GM12878 (cell line): ENCODE results near the gene EXOC8. TPM values are rescaled to one million over a fixed set of nuclear protein-coding genes. Genes with fewer than 3 reads are reported as not detected.

ENCODE experiments used
- BRCA1 ChIP-seq: IDR thresholded peaks from 2 replicates; pipeline ENCODE4 v1.6.1; 2011; ENCODE audit warnings: low read depth, low read length, improper control_type of control experiment
- DPF2 ChIP-seq: fragments of 450-650 bp; IDR thresholded peaks from 2 replicates; pipeline ENCODE4 v1.6.1; 2017; ENCODE audit warnings: mild to moderate bottlenecking
- EGR1 ChIP-seq, 2 experiments: IDR thresholded peaks; 1 replicate in 1 of 2; 2 replicates in 1 of 2; pipeline ENCODE4 v1.6.1; 2011 to 2012; ENCODE audit warnings: low read depth in 2 of 2, low read length in 2 of 2, borderline replicate concordance in 1 of 2, mild to moderate bottlenecking in 1 of 2, moderate library complexity in 1 of 2
- HDAC2 ChIP-seq: fragments of 200-600 bp; sonication (generic); IDR thresholded peaks from 2 replicates; pipeline ENCODE4 v1.6.1; 2017
- IKZF1 ChIP-seq: fragments of 450-650 bp; conservative IDR thresholded peaks from 2 replicates; pipeline ENCODE4 v1.6.1; 2017; ENCODE audit warnings: antibody characterized with exemption, mild to moderate bottlenecking
- KDM1A ChIP-seq: fragments of 200-600 bp; sonication (generic); IDR thresholded peaks from 2 replicates; pipeline ENCODE4 v1.6.1; 2016; ENCODE audit warnings: borderline replicate concordance
- MAX ChIP-seq: IDR thresholded peaks from 2 replicates; pipeline ENCODE4 v1.6.1; 2012; ENCODE audit warnings: low read depth, low read length, improper control_type of control experiment
- NFYB ChIP-seq: IDR thresholded peaks from 2 replicates; pipeline ENCODE4 v1.6.1; 2011; ENCODE audit warnings: low read depth, mild to moderate bottlenecking, low read length, improper control_type of control experiment, moderate library complexity; ENCODE audit not compliant: insufficient read depth
- RAD51 ChIP-seq: fragments of 450-650 bp; IDR thresholded peaks from 2 replicates; pipeline ENCODE4 v1.6.1; 2016; ENCODE audit warnings: moderate library complexity, mild to moderate bottlenecking, inconsistent platforms
- SIX5 ChIP-seq: IDR thresholded peaks from 2 replicates; pipeline ENCODE4 v1.6.1; 2011; ENCODE audit warnings: mild to moderate bottlenecking, low read depth, low read length, moderate library complexity; ENCODE audit not compliant: severe bottlenecking
- SMAD5 ChIP-seq: IDR thresholded peaks from 2 replicates; pipeline ENCODE4 v1.6.1; 2016; ENCODE audit warnings: antibody characterized with exemption, low read depth
- STAT1 ChIP-seq: fragments of 450-650 bp; conservative IDR thresholded peaks from 2 replicates; pipeline ENCODE4 v1.6.1; 2014; ENCODE audit warnings: antibody characterized with exemption, mild to moderate bottlenecking
- TBL1XR1 ChIP-seq: IDR thresholded peaks from 2 replicates; pipeline ENCODE4 v1.6.1; 2012; ENCODE audit warnings: low read depth, low read length, improper control_type of control experiment
- ZBTB40 ChIP-seq: fragments of 450-650 bp; IDR thresholded peaks from 2 replicates; pipeline ENCODE4 v1.6.1; 2016; ENCODE audit warnings: mild to moderate bottlenecking, moderate library complexity, borderline replicate concordance
- ZNF622 ChIP-seq: fragments of 450-650 bp; IDR thresholded peaks from 2 replicates; pipeline ENCODE4 v1.6.1; 2017; ENCODE audit warnings: mild to moderate bottlenecking, inconsistent platforms
- polyA plus RNA-seq, 11 experiments: library from polyadenylated mRNA; depleted of rRNA in 4 of 11; unstranded in 6 of 11; stranded (reverse) in 5 of 11; fragments of >200 nt; fragmentation: Nextera tagmentation in 4 of 11; fragmentation: Illumina TruSeq in 1 of 11; extraction: Ambion mirVana in 4 of 11; extraction: Trizol in 1 of 11; gene quantifications; 1 replicate in 1 of 11; 2 replicates in 10 of 11; pipeline versions ENCODE4 v1.2.1 to v1.2.3, GENCODE V29; 2011 to 2016; ENCODE audit warnings: inconsistent platforms in 2 of 11, missing spikeins in 2 of 11, low read depth in 1 of 11
- total RNA-seq, 4 experiments: library from RNA; depleted of rRNA in 3 of 4; stranded (reverse); fragments of >200 nt in 3 of 4; fragmentation: Illumina TruSeq in 1 of 4; extraction: Trizol in 1 of 4; gene quantifications; 2 replicates each; pipeline versions ENCODE4 v1.2.1 to v1.2.3, GENCODE V29; 2013 to 2021
- TF ChIP-seq, protein P1 (sequence below): fragments of 450-650 bp; formaldehyde crosslinking; IDR thresholded peaks from 2 replicates; pipeline ENCODE4 v1.4.0; 2020; ENCODE audit warnings: mild to moderate bottlenecking, moderate library complexity
- TF ChIP-seq, protein P2 (sequence below): fragments of 450-650 bp; IDR thresholded peaks from 2 replicates; pipeline ENCODE4 v1.6.1; 2017; ENCODE audit warnings: mild to moderate bottlenecking

Gene EXOC8
- total and polyA plus RNA-seq, 10 of the 15 experiments (the other 5 are each of a cell fraction or from before 2014, with no cell fraction given): 2.0 to 11.3 (median 6.3) TPM

GRCh38 chr1:231337472-231338269, at the start of gene EXOC8 (continued):
- TF ChIP-seq, protein P1, sequence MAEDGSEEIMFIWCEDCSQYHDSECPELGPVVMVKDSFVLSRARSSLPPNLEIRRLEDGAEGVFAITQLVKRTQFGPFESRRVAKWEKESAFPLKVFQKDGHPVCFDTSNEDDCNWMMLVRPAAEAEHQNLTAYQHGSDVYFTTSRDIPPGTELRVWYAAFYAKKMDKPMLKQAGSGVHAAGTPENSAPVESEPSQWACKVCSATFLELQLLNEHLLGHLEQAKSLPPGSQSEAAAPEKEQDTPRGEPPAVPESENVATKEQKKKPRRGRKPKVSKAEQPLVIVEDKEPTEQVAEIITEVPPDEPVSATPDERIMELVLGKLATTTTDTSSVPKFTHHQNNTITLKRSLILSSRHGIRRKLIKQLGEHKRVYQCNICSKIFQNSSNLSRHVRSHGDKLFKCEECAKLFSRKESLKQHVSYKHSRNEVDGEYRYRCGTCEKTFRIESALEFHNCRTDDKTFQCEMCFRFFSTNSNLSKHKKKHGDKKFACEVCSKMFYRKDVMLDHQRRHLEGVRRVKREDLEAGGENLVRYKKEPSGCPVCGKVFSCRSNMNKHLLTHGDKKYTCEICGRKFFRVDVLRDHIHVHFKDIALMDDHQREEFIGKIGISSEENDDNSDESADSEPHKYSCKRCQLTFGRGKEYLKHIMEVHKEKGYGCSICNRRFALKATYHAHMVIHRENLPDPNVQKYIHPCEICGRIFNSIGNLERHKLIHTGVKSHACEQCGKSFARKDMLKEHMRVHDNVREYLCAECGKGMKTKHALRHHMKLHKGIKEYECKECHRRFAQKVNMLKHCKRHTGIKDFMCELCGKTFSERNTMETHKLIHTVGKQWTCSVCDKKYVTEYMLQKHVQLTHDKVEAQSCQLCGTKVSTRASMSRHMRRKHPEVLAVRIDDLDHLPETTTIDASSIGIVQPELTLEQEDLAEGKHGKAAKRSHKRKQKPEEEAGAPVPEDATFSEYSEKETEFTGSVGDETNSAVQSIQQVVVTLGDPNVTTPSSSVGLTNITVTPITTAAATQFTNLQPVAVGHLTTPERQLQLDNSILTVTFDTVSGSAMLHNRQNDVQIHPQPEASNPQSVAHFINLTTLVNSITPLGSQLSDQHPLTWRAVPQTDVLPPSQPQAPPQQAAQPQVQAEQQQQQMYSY (CRISPR knock-in tag): no peak
- TF ChIP-seq SIX5: peak; percentile 20
- TF ChIP-seq SMAD5: peak; percentile 70; the same call in 1 of the 2 replicates
- no peak for TF ChIP-seq NFYB
- TF ChIP-seq ZBTB40: no peak; the same call in 1 of the 2 replicates
- TF ChIP-seq ZNF622: no peak
- no peak for TF ChIP-seq MAX
- TF ChIP-seq BRCA1: peak; percentile 92
- TF ChIP-seq HDAC2: no peak
- no peak for TF ChIP-seq DPF2
- peak; percentile 100 for TF ChIP-seq IKZF1
- TF ChIP-seq STAT1: 0 out of 2 replicates have a peak, but pooled peaks have one; percentile 49
- TF ChIP-seq, protein P2, sequence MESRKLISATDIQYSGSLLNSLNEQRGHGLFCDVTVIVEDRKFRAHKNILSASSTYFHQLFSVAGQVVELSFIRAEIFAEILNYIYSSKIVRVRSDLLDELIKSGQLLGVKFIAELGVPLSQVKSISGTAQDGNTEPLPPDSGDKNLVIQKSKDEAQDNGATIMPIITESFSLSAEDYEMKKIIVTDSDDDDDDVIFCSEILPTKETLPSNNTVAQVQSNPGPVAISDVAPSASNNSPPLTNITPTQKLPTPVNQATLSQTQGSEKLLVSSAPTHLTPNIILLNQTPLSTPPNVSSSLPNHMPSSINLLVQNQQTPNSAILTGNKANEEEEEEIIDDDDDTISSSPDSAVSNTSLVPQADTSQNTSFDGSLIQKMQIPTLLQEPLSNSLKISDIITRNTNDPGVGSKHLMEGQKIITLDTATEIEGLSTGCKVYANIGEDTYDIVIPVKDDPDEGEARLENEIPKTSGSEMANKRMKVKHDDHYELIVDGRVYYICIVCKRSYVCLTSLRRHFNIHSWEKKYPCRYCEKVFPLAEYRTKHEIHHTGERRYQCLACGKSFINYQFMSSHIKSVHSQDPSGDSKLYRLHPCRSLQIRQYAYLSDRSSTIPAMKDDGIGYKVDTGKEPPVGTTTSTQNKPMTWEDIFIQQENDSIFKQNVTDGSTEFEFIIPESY: no peak
- TF ChIP-seq RAD51: no peak
- TF ChIP-seq TBL1XR1: peak; percentile 65; the same call in 1 of the 2 replicates
- TF ChIP-seq EGR1 (IDR thresholded peaks at IDR 0.05; ENCODE audit: borderline replicate concordance in 1 of 2, low read depth in 2 of 2, low read length in 2 of 2): no peak
- no peak for TF ChIP-seq KDM1A
